CD4-positive, alpha-beta T cell (primary cell): ENCODE results near the gene LRRC72. TPM values are rescaled to one million over a fixed set of nuclear protein-coding genes. Genes with fewer than 3 reads are reported as not detected.

ENCODE experiments used
- ATAC-seq: fragments of 200-7000 bp; cut with Tn5 transposase; one replicate; pipeline ENCODE4 v1.10.0; 2022; ENCODE audit warnings: mild to moderate bottlenecking; ENCODE audit not compliant: poor library complexity
- CTCF ChIA-PET: fragments of 350-600 bp; sonication (Branson Sonifier 250); formaldehyde crosslinking; loops from one replicate; lab custom pipeline; 2021; ENCODE audit warnings: antibody characterized with exemption, inconsistent platforms; lab: Charles Lee
- POLR2A ChIA-PET: fragments of 350-600 bp; sonication (Branson Sonifier 250); formaldehyde crosslinking; loops from one replicate; lab custom pipeline; 2021; ENCODE audit warnings: antibody characterized with exemption, inconsistent platforms; lab: Charles Lee
- DNase-seq, 14 experiments: peaks; one replicate each; pipeline ENCODE4 v3.0.0-alpha.2; 2013 to 2020; ENCODE audit warnings: mixed read lengths in 2 of 14
- H3K27ac ChIP-seq, 2 donors: one replicate each; pipeline versions ENCODE4 v1.5.1 to v1.7.0; 2013; ENCODE audit warnings: low read length in 2 of 2, low read depth in 1 of 2, mild to moderate bottlenecking in 1 of 2
- H3K27me3 ChIP-seq, 2 experiments: 1 replicate in 1 of 2; 2 replicates in 1 of 2; pipeline versions ENCODE4 v1.6.1 to v1.7.0; 2013; ENCODE audit warnings: low read length in 2 of 2, control low read depth in 1 of 2, mild to moderate bottlenecking in 1 of 2, moderate library complexity in 1 of 2; ENCODE audit not compliant: insufficient read depth in 2 of 2, control insufficient read depth in 1 of 2
- H3K36me3 ChIP-seq: one replicate; pipeline ENCODE4 v1.6.1; 2013; ENCODE audit warnings: low read length, control low read depth; ENCODE audit not compliant: insufficient read depth
- H3K4me1 ChIP-seq: one replicate; pipeline ENCODE4 v1.6.1; 2013; ENCODE audit warnings: low read length, control low read depth; ENCODE audit not compliant: insufficient read depth
- H3K4me3 ChIP-seq: one replicate; pipeline ENCODE4 v1.5.1; 2013; ENCODE audit warnings: mild to moderate bottlenecking, low read length, moderate library complexity
- H3K9me3 ChIP-seq, 2 experiments: 1 replicate in 1 of 2; 2 replicates in 1 of 2; pipeline versions ENCODE4 v1.6.1 to v1.7.0; 2013; ENCODE audit warnings: low read length in 2 of 2, mild to moderate bottlenecking in 2 of 2, control low read depth in 1 of 2, moderate library complexity in 1 of 2; ENCODE audit not compliant: control insufficient read depth in 1 of 2, insufficient read depth in 1 of 2
- H3K27ac Mint-ChIP-seq: one replicate; pipeline ENCODE4 v1.8.0; 2020; ENCODE audit warnings: mixed read lengths
- H3K27me3 Mint-ChIP-seq: one replicate; pipeline ENCODE4 v1.8.0; 2021; ENCODE audit warnings: mixed read lengths
- H3K36me3 Mint-ChIP-seq: one replicate; pipeline ENCODE4 v1.8.0; 2021; ENCODE audit warnings: low read depth, mixed read lengths
- H3K4me1 Mint-ChIP-seq: one replicate; pipeline ENCODE4 v1.8.0; 2021; ENCODE audit warnings: low read depth, mixed read lengths
- H3K4me3 Mint-ChIP-seq: one replicate; pipeline ENCODE4 v1.8.0; 2020; ENCODE audit warnings: mild to moderate bottlenecking, mixed read lengths
- H3K9me3 Mint-ChIP-seq: one replicate; pipeline ENCODE4 v1.8.0; 2020; ENCODE audit warnings: mixed read lengths
- CTCF ChIP-seq: fragments of 200-600 bp; IDR thresholded peaks from one replicate; pipeline ENCODE4 v1.8.0; 2022; ENCODE audit warnings: antibody characterized with exemption, mild to moderate bottlenecking
- intact Hi-C, 2 experiments: fragments of 100-400 bp; cut with DNase I in 1 of 2; cut with micrococcal nuclease in 1 of 2; formaldehyde crosslinking; loops; one replicate each; pipeline versions ENCODE4 v1.15.1 to v1.9.0; 2023 to 2025; cut with DNase I, micrococcal nuclease
- total RNA-seq, 174 experiments: library from RNA in 2 of 174; stranded (reverse) in 2 of 174; gene quantifications; one replicate each; pipeline ENCODE4 v1.2.3 and lab custom pipeline; 2021 to 2026

The LRRC72 gene
- total RNA-seq, 2 experiments from 2014 or later, result not detected

GRCh38 chr7:16561943-16562342 is 35.3 kb downstream of the LRRC72 start:
- Histone ChIP-seq H3K27me3 (no peaks in the 10 kb centered on the region), H3K4me1 (peaks cover 3% of the 10 kb centered on the region), H3K4me3 (no peak overlapping the region), H3K27ac (no peak overlapping the region), H3K9me3 (no peaks in the 10 kb centered on the region), H3K36me3 (no peaks in the 10 kb centered on the region)
- no peak overlapping the region for H3K4me3 Mint-ChIP-seq
- no peak for TF ChIP-seq CTCF
- ChIA-PET POLR2A (interaction anchor here (1.4 kb wide), 1 partner anchor 141 kb away, joined by 3 read pairs; the partner anchor contains the start of gene CRPPA), CTCF (no interaction called here)
- intact Hi-C loops, result loop anchor here in 1 of 2 experiments (5.0 kb wide), 1 partner anchor 140 kb away; the partner anchor contains the start of gene CRPPA
- H3K36me3 Mint-ChIP-seq, result no peaks in the 10 kb centered on the region
- no peaks in the 10 kb centered on the region for H3K9me3 Mint-ChIP-seq
- ATAC-seq, result no peak
- peaks cover 26% of the 10 kb centered on the region for H3K4me1 Mint-ChIP-seq
- DNase-seq, result no peak
- H3K27ac Mint-ChIP-seq, result no peak overlapping the region
- no peaks in the 10 kb centered on the region for H3K27me3 Mint-ChIP-seq

- peak overlapping the region; percentile 45 for H3K27ac Mint-ChIP-seq
- Histone ChIP-seq H3K27ac (no peak overlapping the region), H3K4me3 (peak overlapping the region; percentile 41), H3K27me3 (no peaks in the 10 kb centered on the region), H3K4me1 (peaks cover 3% of the 10 kb centered on the region), H3K9me3 (no peaks in the 10 kb centered on the region), H3K36me3 (no peaks in the 10 kb centered on the region)
- no peaks in the 10 kb centered on the region for H3K9me3 Mint-ChIP-seq
- ChIA-PET POLR2A (interaction anchor here (1.4 kb wide), 1 partner anchor 142 kb away, joined by 3 read pairs; the partner anchor contains the start of gene CRPPA), CTCF (no interaction called here)
- peaks cover 26% of the 10 kb centered on the region for H3K4me1 Mint-ChIP-seq
- TF ChIP-seq CTCF, result no peak
- intact Hi-C loops, result loop anchor here in 1 of 2 experiments (5.0 kb wide), 1 partner anchor 140 kb away; the partner anchor contains the start of gene CRPPA
- no peaks in the 10 kb centered on the region for H3K36me3 Mint-ChIP-seq
- H3K27me3 Mint-ChIP-seq, result no peaks in the 10 kb centered on the region
- H3K4me3 Mint-ChIP-seq, result peak overlapping the region; percentile 84
- DNase-seq, result no peak
- no peak for ATAC-seq
These were observed 36.0 kb downstream of the LRRC72 start for GRCh38 chr7:16562456-16563220.

GRCh38 chr7:16563281-16564022 is 36.8 kb downstream of the LRRC72 start:
- ATAC-seq, result peak; percentile 69
- peaks cover 2% of the 10 kb centered on the region for H3K27me3 Mint-ChIP-seq
- H3K9me3 Mint-ChIP-seq, result no peaks in the 10 kb centered on the region
- TF ChIP-seq CTCF, result no peak
- peak overlapping the region; percentile 41 for H3K4me3 ChIP-seq
- H3K27ac ChIP-seq, result no peak overlapping the region
- peaks cover 26% of the 10 kb centered on the region for H3K4me1 Mint-ChIP-seq
- H3K4me1 ChIP-seq, result peaks cover 3% of the 10 kb centered on the region
- ChIA-PET POLR2A (interaction anchor here (1.6 to 2.4 kb wide), 2 partner anchors 130 to 143 kb away, joined by 8 to 16 read pairs; partner anchors contain the start of gene CRPPA), CTCF (no interaction called here)
- DNase-seq, result peak in 2 of 14 experiments; percentile 19 to 38
- H3K36me3 ChIP-seq, result no peaks in the 10 kb centered on the region
- no peaks in the 10 kb centered on the region for H3K36me3 Mint-ChIP-seq
- H3K9me3 ChIP-seq, result no peaks in the 10 kb centered on the region
- peak overlapping the region; percentile 84 for H3K4me3 Mint-ChIP-seq
- intact Hi-C loops, result loop anchor here in 1 of 2 experiments (5.0 kb wide), 1 partner anchor 141 kb away; the partner anchor contains the start of gene CRPPA
- peak overlapping the region; percentile 45 for H3K27ac Mint-ChIP-seq
- H3K27me3 ChIP-seq, result no peaks in the 10 kb centered on the region
